WTC11 (cell line): ENCODE results near the gene EIF4G3. TPM values are rescaled to one million over a fixed set of nuclear protein-coding genes. Genes with fewer than 3 reads are reported as not detected.

Experiments used
- ATAC-seq: fragments of 200-7000 bp; cut with Tn5 transposase; 2 replicates; pipeline ENCODE4 v1.10.0; 2021; ENCODE audit warnings: mild to moderate bottlenecking, moderate library complexity
- CTCF ChIA-PET: fragments of 300-600 bp; sonication (Branson Sonifier 250); formaldehyde crosslinking; loops from one replicate; lab custom pipeline; 2021; ENCODE audit warnings: antibody characterized with exemption; lab: Charles Lee
- POLR2A ChIA-PET: fragments of 350-600 bp; sonication (Branson Sonifier 250); formaldehyde crosslinking; loops from one replicate; lab custom pipeline; 2021; ENCODE audit warnings: antibody characterized with exemption; lab: Charles Lee
- DNase-seq: peaks from one replicate; pipeline ENCODE4 v3.0.0; 2021; ENCODE audit warnings: low spot score
- H3K27ac Mint-ChIP-seq: 2 replicates; pipeline ENCODE4 v1.8.0; 2021; ENCODE audit warnings: mixed read lengths
- H3K27me3 Mint-ChIP-seq: 2 replicates; pipeline ENCODE4 v1.8.0; 2021; ENCODE audit warnings: low read depth, mild to moderate bottlenecking, moderate library complexity, mixed read lengths
- H3K36me3 Mint-ChIP-seq: 2 replicates; pipeline ENCODE4 v1.8.0; 2021; ENCODE audit warnings: mixed read lengths
- H3K4me1 Mint-ChIP-seq: 2 replicates; pipeline ENCODE4 v1.8.0; 2022; ENCODE audit warnings: mixed read lengths
- H3K4me3 Mint-ChIP-seq: 2 replicates; pipeline ENCODE4 v1.8.0; 2021; ENCODE audit warnings: mild to moderate bottlenecking, moderate library complexity, mixed read lengths
- H3K9me3 Mint-ChIP-seq: 2 replicates; pipeline ENCODE4 v1.8.0; 2021; ENCODE audit warnings: mixed read lengths
- ATF6 ChIP-seq: sonication (generic); formaldehyde crosslinking; IDR thresholded peaks from 2 replicates; pipeline ENCODE4 v1.8.1; 2023; ENCODE audit warnings: mild to moderate bottlenecking, missing genetic modification reagents
- CREB1 ChIP-seq: sonication (generic); formaldehyde crosslinking; IDR thresholded peaks from 2 replicates; pipeline ENCODE4 v1.8.0; 2023; ENCODE audit warnings: mild to moderate bottlenecking, missing genetic modification reagents
- CREM ChIP-seq: sonication (generic); formaldehyde crosslinking; IDR thresholded peaks from 2 replicates; pipeline ENCODE4 v1.8.1; 2022; ENCODE audit warnings: mild to moderate bottlenecking, missing genetic modification reagents, moderate library complexity
- GRHL2 ChIP-seq: fragments of 250-450 bp; sonication (Bioruptor Pico); IDR thresholded peaks from 2 replicates; pipeline ENCODE4 v1.8.0; 2022; ENCODE audit warnings: mild to moderate bottlenecking, moderate library complexity; ENCODE audit not compliant: insufficient replicate concordance, severe bottlenecking
- GTF2I ChIP-seq: fragments of 250-450 bp; sonication (Bioruptor Pico); conservative IDR thresholded peaks from 2 replicates; pipeline ENCODE4 v1.4.0; 2021; ENCODE audit warnings: mild to moderate bottlenecking
- JAZF1 ChIP-seq: fragments of 250-450 bp; sonication (Bioruptor Pico); IDR thresholded peaks from 2 replicates; pipeline ENCODE4 v1.9.0; 2021; ENCODE audit warnings: moderate library complexity, mild to moderate bottlenecking, inconsistent platforms
- JUN ChIP-seq: sonication (generic); formaldehyde crosslinking; IDR thresholded peaks from 2 replicates; pipeline ENCODE4 v1.8.0; 2023; ENCODE audit warnings: mild to moderate bottlenecking, missing genetic modification reagents
- NFE2L1 ChIP-seq: sonication (generic); formaldehyde crosslinking; IDR thresholded peaks from 2 replicates; pipeline ENCODE4 v1.8.1; 2023; ENCODE audit warnings: missing genetic modification reagents
- NFYB ChIP-seq: sonication (generic); formaldehyde crosslinking; conservative IDR thresholded peaks from 2 replicates; pipeline ENCODE4 v1.8.0; 2022; ENCODE audit warnings: low read depth, missing genetic modification reagents
- OVOL2 ChIP-seq: fragments of 250-450 bp; sonication (Bioruptor Pico); IDR thresholded peaks from 2 replicates; pipeline ENCODE4 v1.9.0; 2021; ENCODE audit warnings: mild to moderate bottlenecking, borderline replicate concordance
- PRRX2 ChIP-seq: fragments of 250-450 bp; sonication (Bioruptor Pico); IDR thresholded peaks from 2 replicates; pipeline ENCODE4 v1.8.0; 2021; ENCODE audit warnings: mild to moderate bottlenecking
- TEAD1 ChIP-seq: sonication (generic); formaldehyde crosslinking; IDR thresholded peaks from 2 replicates; pipeline ENCODE4 v1.8.0; 2022; ENCODE audit warnings: mild to moderate bottlenecking, missing genetic modification reagents
- TP53 ChIP-seq: sonication (generic); formaldehyde crosslinking; IDR thresholded peaks from 2 replicates; pipeline ENCODE4 v1.8.1; 2023; ENCODE audit warnings: mild to moderate bottlenecking, missing genetic modification reagents
- ZNF532 ChIP-seq: fragments of 250-450 bp; sonication (Bioruptor Pico); IDR thresholded peaks from 2 replicates; pipeline ENCODE4 v1.9.0; 2021; ENCODE audit warnings: mild to moderate bottlenecking, borderline replicate concordance
- total RNA-seq: library from RNA; stranded (reverse); gene quantifications from 3 replicates; pipeline ENCODE4 v1.2.3, GENCODE V29; 2021
- TF ChIP-seq, protein P1 (sequence below): sonication (generic); formaldehyde crosslinking; IDR thresholded peaks from 2 replicates; pipeline ENCODE4 v1.8.0; 2023; ENCODE audit warnings: missing genetic modification reagents
- TF ChIP-seq, protein P2 (sequence below): fragments of 250-450 bp; sonication (Bioruptor Pico); IDR thresholded peaks from 2 replicates; pipeline ENCODE4 v1.9.0; 2021; ENCODE audit warnings: mild to moderate bottlenecking

The EIF4G3 gene
- total RNA-seq, 1 experiment from 2014 or later = 77.7 TPM

- TF ChIP-seq NFE2L1 = no peak
- TF ChIP-seq, protein P1, sequence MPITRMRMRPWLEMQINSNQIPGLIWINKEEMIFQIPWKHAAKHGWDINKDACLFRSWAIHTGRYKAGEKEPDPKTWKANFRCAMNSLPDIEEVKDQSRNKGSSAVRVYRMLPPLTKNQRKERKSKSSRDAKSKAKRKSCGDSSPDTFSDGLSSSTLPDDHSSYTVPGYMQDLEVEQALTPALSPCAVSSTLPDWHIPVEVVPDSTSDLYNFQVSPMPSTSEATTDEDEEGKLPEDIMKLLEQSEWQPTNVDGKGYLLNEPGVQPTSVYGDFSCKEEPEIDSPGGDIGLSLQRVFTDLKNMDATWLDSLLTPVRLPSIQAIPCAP = no peak
- TF ChIP-seq CREB1 (CRISPR knock-in tag) = no peak
- TF ChIP-seq JAZF1 (CRISPR knock-in tag) = no peak
- TF ChIP-seq GTF2I (CRISPR knock-in tag) = no peak
- no peak for TF ChIP-seq GRHL2
- no peak for TF ChIP-seq JUN (CRISPR knock-in tag)
- TF ChIP-seq OVOL2 = no peak
- TF ChIP-seq ATF6 = no peak
- TF ChIP-seq TEAD1 (CRISPR knock-in tag) = no peak
- TF ChIP-seq PRRX2 = no peak
- TF ChIP-seq CREM = no peak
- TF ChIP-seq, all 79 proteins: peak for 0
Measured at GRCh38 chr1:21035794-21036193, 140.9 kb downstream of the EIF4G3 start (continued).

GRCh38 chr1:21034725-21035628, 141.7 kb downstream of the EIF4G3 start:
- Mint-ChIP-seq H3K27ac (no peak overlapping the region), H3K4me1 (peaks cover 2% of the 10 kb centered on the region; the same call in 1 of the 2 replicates), H3K36me3 (peaks cover 11% of the 10 kb centered on the region), H3K4me3 (no peak overlapping the region), H3K27me3 (no peaks in the 10 kb centered on the region), H3K9me3 (peaks cover 12% of the 10 kb centered on the region)
- no peak for ATAC-seq
- POLR2A ChIA-PET = no interaction called here
- no peak for DNase-seq
- CTCF ChIA-PET = no interaction called here
- TF ChIP-seq, protein P2, sequence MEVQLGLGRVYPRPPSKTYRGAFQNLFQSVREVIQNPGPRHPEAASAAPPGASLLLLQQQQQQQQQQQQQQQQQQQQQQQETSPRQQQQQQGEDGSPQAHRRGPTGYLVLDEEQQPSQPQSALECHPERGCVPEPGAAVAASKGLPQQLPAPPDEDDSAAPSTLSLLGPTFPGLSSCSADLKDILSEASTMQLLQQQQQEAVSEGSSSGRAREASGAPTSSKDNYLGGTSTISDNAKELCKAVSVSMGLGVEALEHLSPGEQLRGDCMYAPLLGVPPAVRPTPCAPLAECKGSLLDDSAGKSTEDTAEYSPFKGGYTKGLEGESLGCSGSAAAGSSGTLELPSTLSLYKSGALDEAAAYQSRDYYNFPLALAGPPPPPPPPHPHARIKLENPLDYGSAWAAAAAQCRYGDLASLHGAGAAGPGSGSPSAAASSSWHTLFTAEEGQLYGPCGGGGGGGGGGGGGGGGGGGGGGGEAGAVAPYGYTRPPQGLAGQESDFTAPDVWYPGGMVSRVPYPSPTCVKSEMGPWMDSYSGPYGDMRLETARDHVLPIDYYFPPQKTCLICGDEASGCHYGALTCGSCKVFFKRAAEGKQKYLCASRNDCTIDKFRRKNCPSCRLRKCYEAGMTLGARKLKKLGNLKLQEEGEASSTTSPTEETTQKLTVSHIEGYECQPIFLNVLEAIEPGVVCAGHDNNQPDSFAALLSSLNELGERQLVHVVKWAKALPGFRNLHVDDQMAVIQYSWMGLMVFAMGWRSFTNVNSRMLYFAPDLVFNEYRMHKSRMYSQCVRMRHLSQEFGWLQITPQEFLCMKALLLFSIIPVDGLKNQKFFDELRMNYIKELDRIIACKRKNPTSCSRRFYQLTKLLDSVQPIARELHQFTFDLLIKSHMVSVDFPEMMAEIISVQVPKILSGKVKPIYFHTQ (CRISPR knock-in tag) = no peak
- TF ChIP-seq JAZF1 (CRISPR knock-in tag) (no peak), GRHL2 (no peak), ZNF532 (CRISPR knock-in tag) (no peak), NFYB (CRISPR knock-in tag) (no peak), TP53 (CRISPR knock-in tag) (no peak)
- TF ChIP-seq, protein P1 = no peak
